ENCODE data around the gene BRAF. TPM values are rescaled to one million over a fixed set of nuclear protein-coding genes. Genes with fewer than 3 reads are reported as not detected.

Gene BRAF
- total RNA-seq, 1 experiment from 2014 or later: 29.7 TPM

GRCh38 chr7:140869430-140869829 is 55.3 kb downstream of the BRAF start:
- H3K9me2 ChIP-seq (ENCODE audit: insufficient read depth): no peaks in the 10 kb centered on the region
- TF ChIP-seq EGR1 (IDR thresholded peaks at IDR 0.05; ENCODE audit: low read depth) (no peak), REST (IDR thresholded peaks at IDR 0.05; ENCODE audit: low read depth) (no peak), RAD21 (IDR thresholded peaks at IDR 0.05; ENCODE audit: low read depth) (no peak), SIN3A (IDR thresholded peaks at IDR 0.05; ENCODE audit: low read depth) (no peak), MAX (IDR thresholded peaks at IDR 0.05) (no peak), CBX3 (IDR thresholded peaks at IDR 0.05; ENCODE audit: low read depth) (no peak), ZNF274 (IDR thresholded peaks at IDR 0.05; ENCODE audit: low read depth, low read length) (no peak), EZH2phosphoT487 (IDR thresholded peaks at IDR 0.05; ENCODE audit: borderline replicate concordance) (no peak), TCF7L2 (IDR thresholded peaks at IDR 0.05; ENCODE audit: borderline replicate concordance, extremely low read depth, insufficient read depth, insufficient read length) (no peak), ZBTB33 (IDR thresholded peaks at IDR 0.05; ENCODE audit: extremely low read depth, insufficient replicate concordance, low read length) (no peak), YY1 (IDR thresholded peaks at IDR 0.05; ENCODE audit: extremely low read depth, insufficient replicate concordance, low read depth, low read length) (no peak), EZH2 (IDR thresholded peaks at IDR 0.05) (no peak), CTCF (IDR thresholded peaks at IDR 0.05 in 2 of 3, conservative IDR thresholded peaks at IDR 0.05 in 1 of 3; ENCODE audit: borderline replicate concordance in 1 of 3, insufficient read depth in 1 of 3, low read depth in 2 of 3, low read length in 2 of 3) (no peak)
- peaks cover 66% of the 10 kb centered on the region for H3K79me2 ChIP-seq (ENCODE audit: insufficient read depth, low read length)
- H3K27ac ChIP-seq (ENCODE audit: low read depth, low read length): no peak overlapping the region
- ATAC-seq (no peak), DNase-seq (ENCODE audit: low read depth, low spot score) (no peak)
- no peaks in the 10 kb centered on the region for H3K27me3 ChIP-seq (ENCODE audit: insufficient read depth, low read length)
- no peaks in the 10 kb centered on the region for H3K9me3 ChIP-seq (ENCODE audit: control insufficient read depth in 1 of 2, insufficient read depth in 1 of 2, low read depth in 1 of 2, low read length in 2 of 2)
- ChIA-PET POLR2A (no interaction called here), RAD21 (ENCODE audit: low non-redundant PET in 1 of 2, low total read pairs in 2 of 2, uncharacterized antibody in 2 of 2, unreplicated experiment in 2 of 2) (no interaction called here), CTCF (no interaction called here)
- no peak overlapping the region for H3K4me3 ChIP-seq (replicated peaks in 1 of 2; ENCODE audit: low read depth in 1 of 2, low read length in 2 of 2)
- H3K4me2 ChIP-seq (ENCODE audit: low read length): no peak overlapping the region
- H3K9ac ChIP-seq (ENCODE audit: low read length): no peak overlapping the region
- BruUV-seq (replicated peaks): no TSS peak
- no peaks in the 10 kb centered on the region for H3K4me1 ChIP-seq (ENCODE audit: control insufficient read depth in 1 of 2, insufficient read depth in 2 of 2, low read length in 2 of 2)
- H4K20me1 ChIP-seq (ENCODE audit: insufficient read depth): no peaks in the 10 kb centered on the region; the same call in 1 of the 2 replicates
- no peak overlapping the region for H2AFZ ChIP-seq (ENCODE audit: low read depth, low read length, poor library complexity, severe bottlenecking)
- intact Hi-C loops (cut with micrococcal nuclease): no loop called here
- no peaks in the 10 kb centered on the region for H3K36me3 ChIP-seq (ENCODE audit: control insufficient read depth in 1 of 2, insufficient read depth in 2 of 2, low read length in 2 of 2)

Data from HCT116 (cell line).